Esophagus muscularis mucosa (tissue), 4 donors: ENCODE results near the gene HIVEP1. TPM values are rescaled to one million over a fixed set of nuclear protein-coding genes. Genes with fewer than 3 reads are reported as not detected.

Source experiments
- DNase-seq: peaks from one replicate; pipeline ENCODE4 v3.0.0-alpha.2; 2017; ENCODE audit errors: extremely low spot score
- H3K27ac ChIP-seq, 4 donors: fragments of 200-600 bp; sonication (generic); replicated peaks in 1 of 4; 1 replicate in 3 of 4; 2 replicates in 1 of 4; pipeline ENCODE4 v1.5.1; 2016 to 2019; ENCODE audit warnings: mild to moderate bottlenecking in 1 of 4
- H3K27me3 ChIP-seq, 4 donors: fragments of 200-600 bp; sonication (generic); one replicate each; pipeline versions ENCODE4 v1.5.1 to v1.6.0; 2016 to 2019
- H3K36me3 ChIP-seq, 4 donors: fragments of 200-600 bp; sonication (generic); one replicate each; pipeline ENCODE4 v1.5.1; 2016 to 2019
- H3K4me1 ChIP-seq, 4 donors: fragments of 200-600 bp; sonication (generic); one replicate each; pipeline ENCODE4 v1.5.1; 2016 to 2019
- H3K4me3 ChIP-seq, 4 donors: fragments of 200-600 bp; sonication (generic); 1 replicate in 2 of 4; 2 replicates in 2 of 4; pipeline ENCODE4 v1.5.1; 2016 to 2019; ENCODE audit warnings: mild to moderate bottlenecking in 4 of 4, moderate library complexity in 1 of 4
- H3K9me3 ChIP-seq, 4 donors: fragments of 200-600 bp; sonication (generic); 1 replicate in 3 of 4; 2 replicates in 1 of 4; pipeline ENCODE4 v1.5.1; 2016 to 2019
- CTCF ChIP-seq, 3 experiments: fragments of 200-600 bp in 2 of 3; fragments of 450-650 bp in 1 of 3; sonication (generic) in 2 of 3; IDR thresholded peaks; one replicate each; pipeline ENCODE4 v1.5.1; 2017 to 2019; ENCODE audit warnings: antibody characterized with exemption in 3 of 3, mild to moderate bottlenecking in 2 of 3, moderate library complexity in 1 of 3
- EP300 ChIP-seq: sonication (generic); formaldehyde crosslinking; IDR thresholded peaks from one replicate; pipeline ENCODE4 v1.6.1; 2017; ENCODE audit warnings: antibody characterized with exemption
- POLR2A ChIP-seq: fragments of 450-650 bp; IDR thresholded peaks from one replicate; pipeline ENCODE4 v1.6.1; 2017; ENCODE audit warnings: antibody characterized with exemption, moderate library complexity, mild to moderate bottlenecking, low read depth
- POLR2AphosphoS5 ChIP-seq, 2 donors: sonication (generic); formaldehyde crosslinking; IDR thresholded peaks; one replicate each; pipeline ENCODE4 v1.6.1; 2017; ENCODE audit warnings: antibody characterized with exemption in 2 of 2
- WGBS: methylation state at CpG from one replicate; pipeline ENCODE4 v1.1.5; 2018; 5-methylcytosine and 5-hydroxymethylcytosine counted together
- intact Hi-C: fragments of 100-400 bp; cut with DNase I; formaldehyde crosslinking; loops from one replicate; pipeline ENCODE4 v1.15.1; 2023
- total RNA-seq, 4 donors: library from RNA; depleted of rRNA; stranded (reverse); fragments of >200 nt; gene quantifications; one replicate each; pipeline versions ENCODE4 v1.1.0 to v1.2.1, GENCODE V29; 2016

Gene HIVEP1
- total RNA-seq, 4 donors from 2014 or later: 16.2 to 28.3 (median 25.1) TPM

GRCh38 chr6:12047304-12047703 is 35.2 kb downstream of the HIVEP1 start:
- peaks cover 9 to 34% (median 22%) of the 10 kb centered on the region in 4 donors for H3K4me1 ChIP-seq
- 94% methylated on average over 9 of the region's 9 CpGs for WGBS
- no peak for DNase-seq
- no peak overlapping the region for H3K4me3 ChIP-seq
- no peak overlapping the region for H3K27ac ChIP-seq
- H3K36me3 ChIP-seq: no peaks in the 10 kb centered on the region
- no peaks in the 10 kb centered on the region for H3K27me3 ChIP-seq
- no peak for TF ChIP-seq POLR2A
- no peak for TF ChIP-seq POLR2AphosphoS5 (IDR thresholded peaks at IDR 0.05)
- no peak for TF ChIP-seq EP300
- no peak for TF ChIP-seq CTCF (IDR thresholded peaks at IDR 0.05)
- intact Hi-C loops: no loop called here
- H3K9me3 ChIP-seq: no peaks in the 10 kb centered on the region

- Histone ChIP-seq H3K4me1 (peaks cover 9 to 38% (median 22%) of the 10 kb centered on the region in 4 donors), H3K4me3 (no peak overlapping the region), H3K9me3 (no peaks in the 10 kb centered on the region), H3K27me3 (no peaks in the 10 kb centered on the region), H3K27ac (no peak overlapping the region), H3K36me3 (no peaks in the 10 kb centered on the region)
- no peak for DNase-seq
- TF ChIP-seq CTCF (IDR thresholded peaks at IDR 0.05) (no peak), EP300 (no peak), POLR2A (no peak), POLR2AphosphoS5 (IDR thresholded peaks at IDR 0.05) (no peak)
- intact Hi-C loops: no loop called here
- WGBS: 96% methylated on average over 10 of the region's 10 CpGs
Measured at GRCh38 chr6:12047792-12048432, 35.8 kb downstream of the HIVEP1 start.

- 84% methylated on average over 2 of the region's 2 CpGs for WGBS
Measured at GRCh38 chr6:12048609-12049008, 36.5 kb downstream of the HIVEP1 start.

DNA sequence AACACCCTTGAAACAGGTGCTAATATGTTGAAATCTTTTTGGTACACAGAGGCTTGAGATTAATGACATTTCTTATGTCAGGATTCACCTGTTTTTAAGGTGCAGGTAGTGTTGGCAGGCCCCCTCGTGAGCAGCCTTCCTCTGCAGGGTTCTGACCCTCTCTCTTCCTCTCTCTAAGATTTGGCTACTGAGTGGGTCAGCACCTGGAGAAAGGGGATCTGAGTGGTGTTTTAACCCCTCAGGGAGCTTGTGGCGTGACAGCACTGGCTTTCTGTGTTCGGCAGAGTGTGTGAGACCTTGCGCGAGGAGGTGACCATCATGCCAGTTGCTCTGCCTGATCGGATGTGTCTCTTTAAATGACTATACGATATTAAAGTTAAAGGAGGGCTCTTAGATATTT is 37.1 kb downstream of the HIVEP1 start:
- no peak overlapping the region for H3K27ac ChIP-seq
- DNase-seq: no peak
- H3K4me3 ChIP-seq: no peak overlapping the region
- no peaks in the 10 kb centered on the region for H3K9me3 ChIP-seq
- TF ChIP-seq POLR2AphosphoS5 (IDR thresholded peaks at IDR 0.05) (no peak), POLR2A (no peak), CTCF (IDR thresholded peaks at IDR 0.05) (no peak), EP300 (no peak)
- 86% methylated on average over 7 of the region's 7 CpGs for WGBS
- no peaks in the 10 kb centered on the region for H3K36me3 ChIP-seq
- H3K27me3 ChIP-seq: no peaks in the 10 kb centered on the region
- H3K4me1 ChIP-seq: peaks cover 9 to 38% (median 21%) of the 10 kb centered on the region in 4 donors
- intact Hi-C loops: no loop called here

More at GRCh38 chr6:12048609-12049008, 36.5 kb downstream of the HIVEP1 start:
- Histone ChIP-seq H3K4me1 (peaks cover 9 to 38% (median 22%) of the 10 kb centered on the region in 4 donors), H3K27ac (no peak overlapping the region), H3K36me3 (no peaks in the 10 kb centered on the region), H3K4me3 (no peak overlapping the region), H3K27me3 (no peaks in the 10 kb centered on the region), H3K9me3 (no peaks in the 10 kb centered on the region)
- TF ChIP-seq POLR2AphosphoS5 (IDR thresholded peaks at IDR 0.05): no peak
- no peak for TF ChIP-seq CTCF (IDR thresholded peaks at IDR 0.05)
- TF ChIP-seq EP300: no peak
- no peak for TF ChIP-seq POLR2A
- DNase-seq: no peak
- intact Hi-C loops: no loop called here

DNA sequence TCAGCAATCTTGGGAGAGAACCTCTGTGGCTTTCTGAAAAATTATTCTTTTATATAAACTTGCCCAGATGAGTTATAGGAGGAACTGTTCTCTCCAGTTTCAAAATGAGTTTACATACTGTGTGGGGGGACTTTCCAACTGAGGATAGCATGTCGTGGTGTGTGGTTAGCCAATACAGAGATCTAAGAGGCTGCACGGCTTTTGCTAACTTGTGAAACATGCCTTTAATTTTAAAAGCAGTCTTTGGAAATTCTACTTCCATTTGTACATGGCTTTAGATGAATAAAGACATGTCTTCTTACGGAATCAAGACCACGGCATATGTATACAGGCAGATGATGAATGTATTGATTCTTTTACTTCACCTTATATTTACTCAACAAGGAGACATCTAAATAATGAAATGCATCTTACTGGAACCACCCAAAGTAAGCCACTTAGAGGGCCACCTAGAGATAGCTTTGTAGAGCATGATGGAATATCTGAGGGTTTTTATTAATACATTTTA is 39.8 kb downstream of the HIVEP1 start:
- H3K9me3 ChIP-seq: no peaks in the 10 kb centered on the region
- TF ChIP-seq POLR2AphosphoS5 (IDR thresholded peaks at IDR 0.05) (no peak), EP300 (no peak), POLR2A (no peak), CTCF (IDR thresholded peaks at IDR 0.05) (no peak)
- H3K27me3 ChIP-seq: no peaks in the 10 kb centered on the region
- H3K36me3 ChIP-seq: no peaks in the 10 kb centered on the region
- WGBS: 44% methylated on average over 4 of the region's 4 CpGs
- intact Hi-C loops: no loop called here
- H3K4me3 ChIP-seq: no peak overlapping the region
- no peak overlapping the region for H3K27ac ChIP-seq
- DNase-seq: no peak
- peaks cover 0 to 14% (median 8%) of the 10 kb centered on the region in 4 donors for H3K4me1 ChIP-seq
